ENCODE measurements around the gene SYNGR1. TPM values are rescaled to one million over a fixed set of nuclear protein-coding genes. Genes with fewer than 3 reads are reported as not detected.

SYNGR1 gene
- total and polyA plus RNA-seq, 2 of the 8 experiments (the other 6 are each of a cell fraction or from before 2014, with no cell fraction given) = 32.5 to 84.7 TPM

DNA sequence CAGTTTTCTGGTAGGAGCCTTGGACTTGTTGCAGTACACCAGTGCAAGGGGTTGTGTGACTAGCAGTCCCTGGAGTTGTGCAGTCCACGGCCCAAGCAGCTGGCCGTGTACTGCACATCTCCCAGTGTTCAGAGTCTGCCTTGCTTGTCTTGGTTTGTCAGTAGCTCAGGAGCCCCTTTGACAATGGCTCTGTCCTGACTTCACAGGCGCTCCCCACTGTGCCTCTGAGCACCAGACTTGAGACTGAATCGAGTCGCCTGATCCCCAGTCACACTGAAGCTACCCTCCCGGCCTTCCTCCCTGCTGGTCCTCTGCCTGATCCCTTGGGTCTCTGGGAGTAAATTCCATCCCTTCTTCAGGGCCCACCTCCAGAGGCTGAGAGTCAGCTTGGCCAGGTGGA, 19.4 kb downstream of the SYNGR1 start:
- Histone ChIP-seq H4K20me1 (replicated peaks in 1 of 2; ENCODE audit: control insufficient read depth in 1 of 2, insufficient read depth in 2 of 2, low read length in 2 of 2) (peaks cover 0 to 7% of the 10 kb centered on the region in 2 experiments), H2BK5ac (ENCODE audit: low read depth, low read length) (no peak overlapping the region), H3K4ac (replicated peaks; ENCODE audit: insufficient read length, low read depth, low read length) (no peak overlapping the region), H3K27ac (ENCODE audit: low read depth, low read length) (no peak overlapping the region), H3K4me1 (replicated peaks in 1 of 4; ENCODE audit: control insufficient read depth in 3 of 4, insufficient read depth in 4 of 4, low read length in 3 of 4) (peaks cover 0 to 10% (median 3%) of the 10 kb centered on the region in 4 experiments; a peak in 5 of 7 replicates), H2AFZ (ENCODE audit: low read length) (no peak overlapping the region), H2BK15ac (ENCODE audit: low read length) (no peak overlapping the region), H2AK5ac (ENCODE audit: low read depth, low read length) (no peak overlapping the region), H3K14ac (ENCODE audit: insufficient read length) (no peak overlapping the region), H3K36me3 (ENCODE audit: control insufficient read depth in 2 of 4, insufficient read depth in 4 of 4, low read length in 3 of 4) (no peaks in the 10 kb centered on the region), H3K79me2 (ENCODE audit: control insufficient read depth in 1 of 2, insufficient read depth in 2 of 2, low read length in 2 of 2) (peaks cover 0 to 2% of the 10 kb centered on the region in 2 experiments; a peak in 1 of 4 replicates), H3K18ac (ENCODE audit: extremely low read depth, low read length) (no peak overlapping the region), H3K4me3 (ENCODE audit: extremely low read depth in 1 of 4, insufficient read depth in 2 of 4, low read depth in 3 of 4, low read length in 4 of 4) (no peak overlapping the region), H2BK20ac (ENCODE audit: low read length) (no peak overlapping the region), H2BK120ac (replicated peaks; ENCODE audit: low read depth, low read length) (no peak overlapping the region), H3K23ac (ENCODE audit: insufficient read length) (no peak overlapping the region), H3K56ac (replicated peaks; ENCODE audit: insufficient read length, low read depth, low read length) (no peak overlapping the region), H3K9me3 (ENCODE audit: insufficient read depth in 2 of 2, low read depth in 1 of 2, low read length in 1 of 2) (peaks cover 0 to 4% of the 10 kb centered on the region in 2 experiments; a peak in 1 of 4 replicates), H3K27me3 (replicated peaks in 1 of 4; ENCODE audit: control insufficient read depth in 3 of 4, extremely low read depth in 1 of 4, insufficient read depth in 3 of 4, low read length in 3 of 4) (no peaks in the 10 kb centered on the region), H4K91ac (replicated peaks; ENCODE audit: insufficient read length, low read length) (no peak overlapping the region), H3K79me1 (ENCODE audit: low read depth, low read length) (peaks cover 7% of the 10 kb centered on the region), H3K4me2 (ENCODE audit: insufficient read depth in 1 of 2, low read depth in 2 of 2, low read length in 2 of 2) (no peak overlapping the region), H3K9ac (replicated peaks in 1 of 4; ENCODE audit: extremely low read depth in 1 of 4, low read depth in 3 of 4, low read length in 3 of 4) (no peak overlapping the region), H4K5ac (ENCODE audit: insufficient read length, low read depth, low read length) (no peak overlapping the region), H2BK12ac (ENCODE audit: low read depth, low read length) (no peak overlapping the region), H4K8ac (ENCODE audit: extremely low read depth, insufficient read depth, low read length) (no peak overlapping the region), H3K23me2 (ENCODE audit: low read depth, low read length) (no peaks in the 10 kb centered on the region)
- DNase-seq (ENCODE audit: low read depth in 1 of 2, low spot score in 2 of 2) (no peak), FAIRE-seq (no peak)
- TF ChIP-seq, protein P1, sequence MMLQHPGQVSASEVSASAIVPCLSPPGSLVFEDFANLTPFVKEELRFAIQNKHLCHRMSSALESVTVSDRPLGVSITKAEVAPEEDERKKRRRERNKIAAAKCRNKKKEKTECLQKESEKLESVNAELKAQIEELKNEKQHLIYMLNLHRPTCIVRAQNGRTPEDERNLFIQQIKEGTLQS (IDR thresholded peaks at IDR 0.05; ENCODE audit: insufficient read depth, low read depth, low read length) = no peak
- TF ChIP-seq POLR2AphosphoS5 (IDR thresholded peaks at IDR 0.05; ENCODE audit: low read depth, low read length) (no peak), TAF1 (IDR thresholded peaks at IDR 0.05; ENCODE audit: low read depth, low read length) (no peak), EZH2 (IDR thresholded peaks at IDR 0.05; ENCODE audit: low read depth, low read length, severe bottlenecking) (no peak)
- CTCF ChIA-PET (ENCODE audit: partially characterized antibody) = interaction anchor here (1.0 to 2.1 kb wide), 6 partner anchors 15 to 198 kb away, joined by 3 to 9 read pairs (median 4); no protein-coding TSS in a partner anchor
- POLR2A ChIA-PET (ENCODE audit: partially characterized antibody) = interaction anchor here (22.5 kb wide), 1 partner anchor 54 kb away, joined by 413 read pairs; the partner anchor contains the start of gene RPL3
- WGBS, 2 experiments (ENCODE audit: extremely low coverage in 1 of 2, insufficient coverage in 1 of 2, insufficient read length in 1 of 2, insufficient replicate concordance in 2 of 2, low coverage in 1 of 2, low lambda C conversion rate in 2 of 2, missing lambda C conversion rate in 1 of 2) = 84% methylated on average over 6 of the region's 6 CpGs; no CpG with 5 or more reads in 1 of the 2 experiments
